NCI-H748 (cell line): ENCODE data around the gene EIF4B.
"Not testable (repeated sequence)": the region's sequence is repeated elsewhere in the genome, so short reads cannot be mapped to it uniquely, and the experiment has no call there.

Experiments
- DNase-seq: peaks from one replicate; lab custom pipeline; 2025; ENCODE audit not compliant: unreplicated experiment; lab: John Stamatoyannopoulos, UW

The EIF4B gene

GRCh38 chr12:52992699-52993557 lies 13.3 kb upstream of the EIF4B start:
- DNase-seq, result no peak

- DNase-seq, result no peak
Observed at GRCh38 chr12:52993558-52993869, 12.7 kb upstream of the EIF4B start.

GRCh38 chr12:53004178-53004577 lies 2.1 kb upstream of the EIF4B start:
- no peak for DNase-seq

- no peak for DNase-seq
Observed at GRCh38 chr12:53004582-53004981, 1.7 kb upstream of the EIF4B start.

GRCh38 chr12:53005215-53005985 lies 856 bp upstream of the EIF4B start:
- peak; percentile 36 for DNase-seq

- DNase-seq, result peak; percentile 80
Observed at GRCh38 chr12:53006810-53007309, 604 bp downstream of the EIF4B start.

- no peak for DNase-seq
Observed at GRCh38 chr12:53007343-53007742, 1.1 kb downstream of the EIF4B start.

- not testable (repeated sequence) for DNase-seq
Observed at GRCh38 chr12:53008760-53009159, 2.5 kb downstream of the EIF4B start.

GRCh38 chr12:53010955-53011354 lies 4.7 kb downstream of the EIF4B start:
- no peak for DNase-seq

GRCh38 chr12:53011889-53012288 lies 5.6 kb downstream of the EIF4B start:
- DNase-seq, result no peak

GRCh38 chr12:53012928-53013327 lies 6.7 kb downstream of the EIF4B start:
- DNase-seq, result no peak

- no peak for DNase-seq
Observed at GRCh38 chr12:53014709-53015108, 8.5 kb downstream of the EIF4B start.

GRCh38 chr12:53025250-53025649 lies 19.0 kb downstream of the EIF4B start:
- DNase-seq, result no peak

- not testable (repeated sequence) for DNase-seq
Observed at GRCh38 chr12:53027014-53027413, 20.8 kb downstream of the EIF4B start.

- no peak for DNase-seq
Observed at GRCh38 chr12:53031616-53032015, 25.4 kb downstream of the EIF4B start.

- DNase-seq, result not testable (repeated sequence)
Observed at GRCh38 chr12:53033832-53034231, 27.6 kb downstream of the EIF4B start.

- DNase-seq, result no peak
Observed at GRCh38 chr12:53034459-53034858, 28.2 kb downstream of the EIF4B start.

- DNase-seq, result no peak
Observed at GRCh38 chr12:53036802-53037201, 30.5 kb downstream of the EIF4B start.

- no peak for DNase-seq
Observed at GRCh38 chr12:53039851-53040250, 33.6 kb downstream of the EIF4B start.

GRCh38 chr12:53042607-53043454 lies 36.6 kb downstream of the EIF4B start:
- DNase-seq, result no peak

- peak; percentile 20 for DNase-seq
Observed at GRCh38 chr12:53044052-53044581, 37.9 kb downstream of the EIF4B start.
